SU-DHL-6 (cell line): ENCODE results near the gene NEURL2.

ENCODE experiments used
- H2AFZ ChIP-seq: fragments of 200-600 bp; sonication (generic); 2 replicates; pipeline ENCODE4 v1.6.1; 2014; ENCODE audit warnings: low read depth, mild to moderate bottlenecking, moderate library complexity, mixed read lengths, antibody characterized with exemption, low read length; ENCODE audit not compliant: severe bottlenecking
- H3F3A ChIP-seq: fragments of 200-600 bp; shearing (Covaris generic); 2 replicates; pipeline ENCODE4 v1.6.0; 2016; ENCODE audit warnings: antibody characterized with exemption, mild to moderate bottlenecking; ENCODE audit not compliant: insufficient read depth
- H3K27ac ChIP-seq: fragments of 200-600 bp; sonication (generic); 2 replicates; pipeline ENCODE4 v1.5.1; 2016; ENCODE audit warnings: low read depth, mild to moderate bottlenecking, low read length, moderate library complexity, mixed read lengths
- H3K27me3 ChIP-seq: fragments of 200-600 bp; sonication (generic), shearing (Covaris generic); 2 replicates; pipeline ENCODE4 v1.6.0; 2014; ENCODE audit warnings: mild to moderate bottlenecking, low read length
- H3K36me3 ChIP-seq: fragments of 200-600 bp; sonication (generic); 2 replicates; pipeline ENCODE4 v1.6.1; 2014; ENCODE audit warnings: mild to moderate bottlenecking, low read length, mixed read lengths
- H3K4me2 ChIP-seq: fragments of 300-600, 200-600 bp; shearing (Covaris generic), sonication (generic); 2 replicates; pipeline ENCODE4 v1.6.0; 2014; ENCODE audit warnings: low read length, low read depth, mild to moderate bottlenecking; ENCODE audit not compliant: poor library complexity, severe bottlenecking
- H3K4me3 ChIP-seq: fragments of 200-600 bp; sonication (generic); 2 replicates; pipeline ENCODE4 v1.5.1; 2014; ENCODE audit warnings: antibody characterized with exemption, low read length, mild to moderate bottlenecking, mixed read lengths; ENCODE audit not compliant: insufficient read depth, poor library complexity, severe bottlenecking
- H3K79me2 ChIP-seq: fragments of 200-600 bp; sonication (generic); 2 replicates; pipeline ENCODE4 v1.6.1; 2014; ENCODE audit warnings: mild to moderate bottlenecking, low read length, moderate library complexity; ENCODE audit not compliant: insufficient read depth
- H3K9ac ChIP-seq: fragments of 200-600 bp; sonication (generic); 2 replicates; pipeline ENCODE4 v1.7.0; 2014; ENCODE audit warnings: mild to moderate bottlenecking, low read length
- H3K9me2 ChIP-seq: fragments of 200-600 bp; sonication (generic); replicated peaks from 2 replicates; pipeline ENCODE4 v1.6.1; 2014; ENCODE audit warnings: low read length; ENCODE audit not compliant: insufficient read depth
- H3K9me3 ChIP-seq: fragments of 200-600 bp; sonication (generic); 2 replicates; pipeline ENCODE4 v1.6.1; 2014; ENCODE audit warnings: low read length, mixed read lengths; ENCODE audit not compliant: insufficient read depth
- H4K20me1 ChIP-seq: fragments of 200-600 bp; sonication (generic); 2 replicates; pipeline ENCODE4 v1.6.1; 2014; ENCODE audit warnings: low read depth, mild to moderate bottlenecking, antibody characterized with exemption, low read length, moderate library complexity, mixed read lengths
- EZH2phosphoT487 ChIP-seq: fragments of 200-600 bp; sonication (generic), shearing (Covaris generic); conservative IDR thresholded peaks from 2 replicates; pipeline ENCODE4 v1.6.1; 2018; ENCODE audit warnings: mild to moderate bottlenecking, antibody characterized with exemption, low read length, moderate library complexity, mixed read lengths
- TF ChIP-seq, protein P1 (sequence below): fragments of 200-600 bp; sonication (generic); IDR thresholded peaks from one replicate; pipeline ENCODE4 v1.5.1; 2017; ENCODE audit warnings: antibody characterized with exemption, mild to moderate bottlenecking, low read length, moderate library complexity; ENCODE audit not compliant: insufficient read depth, poor library complexity, severe bottlenecking

NEURL2 gene

DNA sequence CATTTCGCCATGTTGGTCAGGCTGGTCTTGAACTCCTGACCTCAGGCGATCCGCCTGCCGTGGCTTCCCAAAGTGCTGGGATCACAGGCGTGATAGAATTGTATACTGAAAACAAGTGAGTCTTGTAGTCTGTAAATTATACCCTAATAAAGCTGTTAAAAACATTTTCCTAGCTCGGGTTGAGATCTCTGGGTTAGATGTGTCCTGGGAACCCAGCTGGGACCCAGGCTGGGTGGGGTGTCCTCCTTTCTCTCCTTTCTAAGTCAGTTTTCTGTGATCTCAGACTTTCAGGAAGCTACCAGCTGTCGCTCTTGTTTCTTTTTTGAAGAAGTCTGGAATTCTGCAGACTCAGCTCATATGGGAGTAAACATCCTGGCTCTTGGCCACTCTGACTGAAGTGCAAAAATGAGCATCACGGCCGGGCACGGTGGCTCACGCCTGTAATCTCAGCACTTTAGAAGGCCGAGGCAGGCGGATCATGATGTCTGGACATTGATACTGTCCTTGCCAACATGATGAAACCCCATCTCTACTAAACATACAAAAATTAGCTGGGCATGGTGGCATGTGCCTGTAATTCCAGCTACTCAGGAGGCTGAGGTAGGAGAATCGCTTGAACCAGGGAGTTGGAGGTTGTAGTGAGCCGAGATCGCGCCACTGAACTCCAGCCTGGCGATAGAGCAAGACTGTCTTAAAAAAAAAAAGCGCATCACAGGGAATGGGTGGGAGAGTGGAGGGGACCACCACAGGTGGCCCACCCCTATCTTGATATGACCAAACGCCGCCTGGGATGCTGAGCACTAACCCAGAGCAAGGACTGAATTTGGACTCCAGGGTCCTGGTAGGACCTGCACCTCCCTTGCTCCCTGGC lies 33.6 kb upstream of the NEURL2 start:
- no peaks in the 10 kb centered on the region for H3K36me3 ChIP-seq
- no peaks in the 10 kb centered on the region for H3K27me3 ChIP-seq
- no peaks in the 10 kb centered on the region for H4K20me1 ChIP-seq
- H3F3A ChIP-seq: no peaks in the 10 kb centered on the region
- no peak overlapping the region for H2AFZ ChIP-seq
- no peak overlapping the region for H3K27ac ChIP-seq
- H3K9me2 ChIP-seq: no peaks in the 10 kb centered on the region
- no peak overlapping the region for H3K4me3 ChIP-seq
- no peaks in the 10 kb centered on the region for H3K9me3 ChIP-seq
- no peak overlapping the region for H3K9ac ChIP-seq
- H3K4me2 ChIP-seq: no peak overlapping the region
- TF ChIP-seq EZH2phosphoT487: no peak
- TF ChIP-seq, protein P1, sequence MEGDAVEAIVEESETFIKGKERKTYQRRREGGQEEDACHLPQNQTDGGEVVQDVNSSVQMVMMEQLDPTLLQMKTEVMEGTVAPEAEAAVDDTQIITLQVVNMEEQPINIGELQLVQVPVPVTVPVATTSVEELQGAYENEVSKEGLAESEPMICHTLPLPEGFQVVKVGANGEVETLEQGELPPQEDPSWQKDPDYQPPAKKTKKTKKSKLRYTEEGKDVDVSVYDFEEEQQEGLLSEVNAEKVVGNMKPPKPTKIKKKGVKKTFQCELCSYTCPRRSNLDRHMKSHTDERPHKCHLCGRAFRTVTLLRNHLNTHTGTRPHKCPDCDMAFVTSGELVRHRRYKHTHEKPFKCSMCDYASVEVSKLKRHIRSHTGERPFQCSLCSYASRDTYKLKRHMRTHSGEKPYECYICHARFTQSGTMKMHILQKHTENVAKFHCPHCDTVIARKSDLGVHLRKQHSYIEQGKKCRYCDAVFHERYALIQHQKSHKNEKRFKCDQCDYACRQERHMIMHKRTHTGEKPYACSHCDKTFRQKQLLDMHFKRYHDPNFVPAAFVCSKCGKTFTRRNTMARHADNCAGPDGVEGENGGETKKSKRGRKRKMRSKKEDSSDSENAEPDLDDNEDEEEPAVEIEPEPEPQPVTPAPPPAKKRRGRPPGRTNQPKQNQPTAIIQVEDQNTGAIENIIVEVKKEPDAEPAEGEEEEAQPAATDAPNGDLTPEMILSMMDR: no peak
- H3K79me2 ChIP-seq: no peaks in the 10 kb centered on the region

DNA sequence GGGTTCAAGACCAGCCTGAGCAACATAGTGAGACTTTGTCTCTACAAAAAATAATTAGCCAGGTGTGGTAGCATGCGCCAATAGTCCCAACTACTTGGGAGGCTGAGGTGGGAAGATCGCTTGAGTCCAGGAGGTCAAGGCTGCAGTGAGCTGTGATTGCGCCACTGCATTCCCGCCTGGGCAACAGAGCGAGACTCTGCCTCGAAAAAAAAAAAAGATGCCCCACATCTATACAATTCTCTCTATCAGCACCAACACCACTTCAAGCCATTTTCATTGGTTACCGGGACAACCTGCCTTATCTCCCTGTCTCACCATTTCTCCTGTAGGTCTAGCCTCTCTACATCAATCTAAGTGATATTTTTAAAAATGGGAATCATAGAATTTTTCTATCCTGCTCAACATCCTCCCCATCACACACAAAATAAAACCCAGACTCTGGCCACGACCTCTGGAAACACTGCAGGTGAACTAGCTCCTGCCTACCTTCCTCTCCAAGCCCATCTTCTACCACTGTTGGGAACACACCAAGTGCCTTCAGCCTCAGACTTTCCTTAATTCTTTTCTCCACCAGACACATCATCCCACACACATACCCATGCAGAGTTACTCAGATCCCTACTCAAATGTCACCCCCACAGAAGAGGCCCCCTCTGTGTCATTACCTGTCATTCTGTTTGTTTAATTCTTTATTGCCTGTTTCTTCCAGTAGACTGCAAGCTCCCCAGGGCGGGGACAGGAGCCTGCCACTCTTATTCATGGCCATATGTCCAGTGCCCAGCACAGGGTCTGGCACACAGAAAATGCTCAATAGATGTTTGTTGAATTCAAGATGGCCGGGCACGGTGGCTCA lies 30.6 kb upstream of the NEURL2 start:
- no peak overlapping the region for H3K4me2 ChIP-seq
- H3K9me3 ChIP-seq: no peaks in the 10 kb centered on the region
- no peak overlapping the region for H3K27ac ChIP-seq

DNA sequence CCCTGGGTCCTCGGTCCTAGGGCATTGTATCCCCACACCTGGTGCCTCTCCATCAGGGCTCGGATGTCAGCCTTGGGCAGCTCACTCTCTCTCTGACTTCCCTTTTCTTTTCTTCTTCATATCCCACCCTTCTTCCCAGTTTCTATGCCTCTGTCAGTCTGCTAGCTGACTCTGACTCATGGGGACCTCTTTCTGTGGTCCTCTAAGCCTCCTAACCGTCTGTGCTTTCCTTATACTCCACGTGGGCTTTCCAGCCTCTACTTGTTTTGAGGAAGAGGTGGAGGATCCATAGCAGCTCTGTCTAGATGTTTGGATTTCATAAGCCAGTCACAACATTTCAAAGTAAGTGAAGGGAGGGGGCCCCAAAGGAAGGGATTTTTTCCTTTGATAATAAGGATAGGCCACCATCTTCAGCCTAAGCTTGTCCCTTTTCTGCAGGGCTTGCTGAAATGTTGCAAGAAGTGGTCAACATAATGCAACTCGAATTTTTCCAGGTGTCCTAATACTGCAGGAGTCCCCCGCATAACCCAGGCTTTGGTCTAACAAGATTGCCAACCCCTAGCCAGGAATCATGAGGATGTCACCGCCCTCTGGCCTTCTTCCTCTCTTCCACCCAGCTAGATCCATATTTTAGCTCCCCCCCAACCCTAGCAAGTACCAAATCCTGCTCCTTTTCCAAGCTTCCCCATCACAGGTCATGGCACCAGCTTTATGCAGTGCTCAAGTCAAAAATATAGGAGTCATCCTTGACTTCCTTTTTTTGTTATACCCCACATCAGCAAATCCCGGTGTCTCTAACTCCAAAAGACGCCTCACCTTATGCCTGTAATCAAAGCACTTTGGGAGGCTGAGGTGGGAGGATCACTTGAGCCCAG lies 29.7 kb upstream of the NEURL2 start:
- H4K20me1 ChIP-seq: no peaks in the 10 kb centered on the region
- no peak overlapping the region for H3K9ac ChIP-seq
- TF ChIP-seq, protein P1: no peak
- TF ChIP-seq EZH2phosphoT487: no peak
- H3K9me3 ChIP-seq: no peaks in the 10 kb centered on the region
- H3K79me2 ChIP-seq: no peaks in the 10 kb centered on the region
- no peaks in the 10 kb centered on the region for H3K9me2 ChIP-seq
- no peaks in the 10 kb centered on the region for H3K27me3 ChIP-seq
- H3K4me3 ChIP-seq: no peak overlapping the region
- no peak overlapping the region for H2AFZ ChIP-seq
- no peak overlapping the region for H3K4me2 ChIP-seq
- no peaks in the 10 kb centered on the region for H3K36me3 ChIP-seq
- no peaks in the 10 kb centered on the region for H3F3A ChIP-seq
- H3K27ac ChIP-seq: no peak overlapping the region

More for the DNA sequence above, 30.6 kb upstream of the NEURL2 start:
- Histone ChIP-seq H2AFZ (no peak overlapping the region), H3K79me2 (no peaks in the 10 kb centered on the region), H3K4me3 (no peak overlapping the region), H4K20me1 (no peaks in the 10 kb centered on the region), H3K27me3 (no peaks in the 10 kb centered on the region), H3F3A (no peaks in the 10 kb centered on the region), H3K36me3 (no peaks in the 10 kb centered on the region), H3K9me2 (no peaks in the 10 kb centered on the region), H3K9ac (no peak overlapping the region)
- TF ChIP-seq, protein P1: no peak
- TF ChIP-seq EZH2phosphoT487: no peak
